RWPE1 (cell line): ENCODE results near the gene RAPGEF2.

Source experiments
- CTCF ChIA-PET: fragments of 350-600 bp; sonication (Branson Sonifier 250); formaldehyde crosslinking; extraction: SDS; loops from one replicate; lab custom pipeline; 2021; lab: Yijun Ruan, JAX
- POLR2A ChIA-PET: fragments of 400-600 bp; formaldehyde crosslinking; extraction: SDS; loops from one replicate; lab custom pipeline; 2020; ENCODE audit warnings: antibody characterized with exemption; ENCODE audit not compliant: low non-redundant PET; lab: Yijun Ruan, JAX
- DNase-seq: peaks from one replicate; pipeline ENCODE4 v3.0.0; 2012; ENCODE audit warnings: low spot score
- H3K27ac ChIP-seq: fragments of 450-650 bp; 2 replicates; pipeline ENCODE4 v1.5.1; 2017
- TF ChIP-seq, protein P1 (sequence below): fragments of 450-650 bp; conservative IDR thresholded peaks from 2 replicates; pipeline ENCODE4 v1.5.1; 2017; ENCODE audit warnings: low read depth, mild to moderate bottlenecking

Gene RAPGEF2

DNA sequence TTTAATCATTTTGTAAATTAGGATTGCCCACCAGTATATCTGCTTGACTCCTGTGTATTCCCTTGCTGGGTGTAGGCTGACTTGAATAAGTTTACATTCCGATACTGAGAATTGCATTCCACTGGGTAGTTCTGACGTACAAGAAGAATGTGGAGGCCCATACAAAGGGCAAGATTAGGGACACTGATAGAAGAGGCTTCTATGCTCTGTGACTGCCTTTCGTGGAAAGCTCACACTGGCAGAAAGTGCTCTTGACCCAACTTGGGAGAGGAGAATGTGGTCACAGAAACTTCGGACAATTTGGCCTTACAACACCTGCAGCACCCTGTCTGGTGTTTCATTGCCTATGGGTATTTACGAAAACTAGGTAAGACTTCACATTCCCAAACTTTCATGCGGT lies 126.3 kb downstream of the RAPGEF2 start:
- ChIA-PET POLR2A (no interaction called here), CTCF (interaction anchor here (2.4 kb wide), 1 partner anchor 26 kb away, joined by 6 read pairs; no protein-coding TSS in a partner anchor)
- DNase-seq = no peak
- no peak overlapping the region for H3K27ac ChIP-seq
- TF ChIP-seq, protein P1, sequence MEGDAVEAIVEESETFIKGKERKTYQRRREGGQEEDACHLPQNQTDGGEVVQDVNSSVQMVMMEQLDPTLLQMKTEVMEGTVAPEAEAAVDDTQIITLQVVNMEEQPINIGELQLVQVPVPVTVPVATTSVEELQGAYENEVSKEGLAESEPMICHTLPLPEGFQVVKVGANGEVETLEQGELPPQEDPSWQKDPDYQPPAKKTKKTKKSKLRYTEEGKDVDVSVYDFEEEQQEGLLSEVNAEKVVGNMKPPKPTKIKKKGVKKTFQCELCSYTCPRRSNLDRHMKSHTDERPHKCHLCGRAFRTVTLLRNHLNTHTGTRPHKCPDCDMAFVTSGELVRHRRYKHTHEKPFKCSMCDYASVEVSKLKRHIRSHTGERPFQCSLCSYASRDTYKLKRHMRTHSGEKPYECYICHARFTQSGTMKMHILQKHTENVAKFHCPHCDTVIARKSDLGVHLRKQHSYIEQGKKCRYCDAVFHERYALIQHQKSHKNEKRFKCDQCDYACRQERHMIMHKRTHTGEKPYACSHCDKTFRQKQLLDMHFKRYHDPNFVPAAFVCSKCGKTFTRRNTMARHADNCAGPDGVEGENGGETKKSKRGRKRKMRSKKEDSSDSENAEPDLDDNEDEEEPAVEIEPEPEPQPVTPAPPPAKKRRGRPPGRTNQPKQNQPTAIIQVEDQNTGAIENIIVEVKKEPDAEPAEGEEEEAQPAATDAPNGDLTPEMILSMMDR = no peak

DNA sequence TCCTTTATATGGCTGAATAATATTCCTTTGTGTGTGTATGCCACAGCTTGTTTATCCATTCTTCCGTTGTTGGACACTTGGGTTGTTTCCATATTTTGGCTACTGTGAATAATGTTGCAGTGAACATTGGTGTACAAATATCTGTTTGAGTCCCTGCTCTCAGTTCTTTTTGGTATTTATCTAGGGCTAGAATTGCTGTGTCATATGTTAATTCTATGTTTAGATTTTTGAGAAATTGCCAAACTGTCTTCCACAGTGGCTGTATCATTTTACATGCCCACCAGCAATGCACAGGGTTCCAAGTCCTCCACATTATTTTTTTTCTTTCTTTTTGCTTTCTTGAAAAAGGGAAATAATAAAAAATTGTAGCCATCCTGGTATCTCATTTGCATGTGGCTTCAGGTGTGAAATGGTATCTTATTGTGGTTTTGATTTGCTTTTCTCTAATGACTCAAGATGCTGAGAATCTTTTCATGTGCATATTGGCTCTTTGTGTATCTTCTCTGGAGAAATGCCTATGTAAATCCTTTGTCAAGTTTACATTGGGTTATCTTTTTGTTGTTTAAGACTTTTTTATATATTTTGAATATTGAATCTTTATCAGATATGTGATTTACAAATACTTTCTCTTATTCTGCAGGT lies 129.7 kb downstream of the RAPGEF2 start:
- DNase-seq = no peak
- CTCF ChIA-PET = interaction anchor here (0.9 kb wide), 1 partner anchor 30 kb away, joined by 3 read pairs; no protein-coding TSS in a partner anchor
- H3K27ac ChIP-seq = no peak overlapping the region
- TF ChIP-seq, protein P1 = no peak
- POLR2A ChIA-PET = no interaction called here

DNA sequence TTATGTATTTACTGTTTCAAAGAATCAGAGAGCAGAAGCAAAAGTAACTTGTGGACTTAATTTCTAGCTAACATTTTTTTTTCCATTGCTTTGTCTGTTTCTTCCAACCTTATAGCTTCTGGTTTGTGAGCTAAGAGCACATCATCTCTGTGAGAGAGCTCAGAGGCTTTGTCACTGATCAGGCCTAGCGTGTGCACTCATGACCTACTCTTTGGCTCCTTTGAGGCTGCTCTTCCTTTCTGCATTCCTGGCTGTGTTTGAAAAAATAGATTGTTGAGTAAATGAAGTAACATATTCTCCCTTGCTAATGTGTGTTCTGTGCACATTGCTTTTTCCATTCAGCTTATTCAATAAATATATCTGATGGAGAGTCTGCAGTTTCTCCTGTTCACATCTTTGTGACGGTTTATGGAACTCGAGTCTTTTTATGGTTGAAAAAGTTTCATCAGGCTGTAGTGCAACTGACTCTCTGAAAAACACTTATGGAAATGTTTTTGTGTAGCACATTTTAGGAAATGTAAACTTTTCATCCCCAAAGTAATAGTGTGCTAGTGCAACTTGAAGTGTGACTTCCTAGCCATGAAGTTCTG lies 133.0 kb downstream of the RAPGEF2 start:
- ChIA-PET POLR2A (no interaction called here), CTCF (interaction anchor here (0.6 kb wide), 1 partner anchor 16 kb away, joined by 3 read pairs; no protein-coding TSS in a partner anchor)
- TF ChIP-seq, protein P1 = no peak
- DNase-seq = no peak
- H3K27ac ChIP-seq = no peak overlapping the region

DNA sequence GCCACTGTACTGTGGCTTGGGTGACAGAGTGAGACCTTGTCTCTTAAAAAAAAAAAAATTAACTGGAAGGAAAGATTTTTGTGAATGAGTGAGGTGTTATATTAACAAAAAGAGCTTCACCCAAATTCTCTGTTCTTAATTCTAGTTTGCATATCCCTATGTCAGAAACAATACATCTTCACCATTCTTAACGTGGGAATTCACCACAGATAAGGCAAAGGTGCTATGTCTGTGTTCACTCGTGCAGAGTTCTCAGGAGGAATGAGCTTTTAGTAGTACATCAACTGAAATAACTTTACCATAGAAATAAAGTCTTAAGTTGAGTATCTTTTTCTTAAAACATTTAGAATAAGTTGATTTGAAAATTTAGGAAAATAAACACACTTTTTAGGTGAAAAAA lies 135.1 kb downstream of the RAPGEF2 start:
- CTCF ChIA-PET = interaction anchor here (0.6 to 0.7 kb wide), 2 partner anchors 10 to 26 kb away, joined by 3 read pairs; no protein-coding TSS in a partner anchor
- no peak overlapping the region for H3K27ac ChIP-seq
- TF ChIP-seq, protein P1 = no peak
- DNase-seq = no peak
- POLR2A ChIA-PET = no interaction called here

DNA sequence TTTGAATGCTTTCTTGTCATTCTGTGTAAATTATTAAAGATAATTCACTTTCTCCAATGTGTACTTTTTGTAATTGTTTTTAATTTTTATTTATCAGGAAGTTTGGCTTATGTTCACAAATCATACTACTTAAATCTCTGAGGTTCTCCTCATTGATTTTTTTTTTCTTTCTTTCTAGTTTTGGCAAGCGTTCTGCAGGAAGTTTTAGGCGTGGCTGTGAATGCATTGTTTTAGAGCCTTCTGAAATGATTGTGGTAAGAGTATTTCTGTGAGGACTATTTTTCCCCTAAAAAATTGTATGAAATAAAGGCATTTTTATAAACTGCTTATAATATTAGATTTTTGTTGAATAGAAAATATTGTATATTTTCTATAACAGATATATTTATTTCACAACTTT lies 135.8 kb downstream of the RAPGEF2 start:
- ChIA-PET POLR2A (no interaction called here), CTCF (no interaction called here)
- TF ChIP-seq, protein P1 = no peak
- no peak for DNase-seq
- H3K27ac ChIP-seq = no peak overlapping the region

DNA sequence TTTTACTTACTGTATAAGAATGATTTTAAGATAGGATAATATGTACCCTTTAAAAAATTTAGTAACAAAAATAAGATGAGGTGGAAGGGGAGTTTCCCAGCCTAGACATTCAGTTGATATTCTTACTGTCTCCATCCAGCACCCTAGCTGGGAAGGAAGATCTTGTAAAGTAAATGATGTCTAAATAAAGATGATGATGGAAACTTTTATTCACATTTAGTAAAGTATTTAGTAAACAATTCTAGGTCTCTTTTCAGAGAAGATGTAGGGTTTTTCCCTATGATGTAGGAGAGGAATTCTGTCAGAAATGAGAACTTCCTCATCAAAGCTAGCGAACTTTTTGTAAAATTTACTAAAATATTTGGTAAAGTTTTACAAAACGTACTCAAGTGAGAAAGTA lies 136.8 kb downstream of the RAPGEF2 start:
- no peak overlapping the region for H3K27ac ChIP-seq
- ChIA-PET POLR2A (no interaction called here), CTCF (no interaction called here)
- TF ChIP-seq, protein P1 = no peak
- DNase-seq = no peak
